ENCODE results near the gene TLX1.

TLX1 gene

DNA sequence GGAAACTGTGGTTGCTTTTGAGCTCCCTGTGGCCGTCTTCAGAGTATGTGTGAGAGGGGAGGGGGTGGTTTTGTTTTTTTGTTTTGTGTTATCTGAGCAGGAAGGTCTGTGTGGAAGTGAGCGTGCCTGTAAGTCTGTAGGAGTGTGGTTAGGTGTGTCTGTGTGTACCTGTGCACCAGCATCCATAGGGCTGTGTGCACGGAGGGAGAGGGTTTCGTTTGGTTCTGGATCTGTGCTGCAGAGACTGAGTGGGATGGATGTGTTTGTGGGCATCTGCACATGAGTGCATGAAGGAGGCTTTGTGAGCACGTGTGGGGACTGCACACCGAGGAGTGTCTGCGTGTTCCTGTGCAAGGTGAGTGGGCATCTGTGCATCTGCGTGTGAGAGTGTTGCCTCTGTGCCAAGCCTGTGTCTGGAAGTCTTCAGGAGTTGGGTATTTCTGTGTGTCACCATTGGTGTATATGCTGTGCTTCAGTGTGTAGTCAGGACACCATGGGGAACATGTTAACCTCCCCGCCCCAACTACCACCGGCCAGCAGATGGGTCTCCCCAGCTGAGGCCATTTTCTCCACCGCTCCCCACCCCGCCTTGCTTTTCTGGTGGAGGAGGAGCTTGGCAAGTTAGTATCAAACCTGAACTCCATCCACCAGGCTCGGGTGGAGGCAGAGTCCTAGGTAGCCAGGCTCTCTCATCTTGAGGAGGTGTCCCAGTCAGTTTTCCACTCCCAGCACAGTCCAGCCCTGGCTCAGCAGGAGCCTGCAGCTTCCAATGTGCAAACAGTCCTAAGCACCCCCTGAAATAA lies 7.1 kb upstream of the TLX1 start:
- Histone ChIP-seq H3K27ac (no peak overlapping the region), H3K4me1 (ENCODE audit: control insufficient read depth in 1 of 2, insufficient read depth in 1 of 2, low read depth in 1 of 2, low read length in 1 of 2) (peaks cover 11 to 12% of the 10 kb centered on the region in 2 experiments), H3K27me3 (peaks cover 100% of the 10 kb centered on the region), H3K36me3 (no peaks in the 10 kb centered on the region), H3K9me3 (no peaks in the 10 kb centered on the region), H3K4me3 (ENCODE audit: low read depth in 1 of 2, low read length in 1 of 2) (no peak overlapping the region)
- TF ChIP-seq, protein P1, sequence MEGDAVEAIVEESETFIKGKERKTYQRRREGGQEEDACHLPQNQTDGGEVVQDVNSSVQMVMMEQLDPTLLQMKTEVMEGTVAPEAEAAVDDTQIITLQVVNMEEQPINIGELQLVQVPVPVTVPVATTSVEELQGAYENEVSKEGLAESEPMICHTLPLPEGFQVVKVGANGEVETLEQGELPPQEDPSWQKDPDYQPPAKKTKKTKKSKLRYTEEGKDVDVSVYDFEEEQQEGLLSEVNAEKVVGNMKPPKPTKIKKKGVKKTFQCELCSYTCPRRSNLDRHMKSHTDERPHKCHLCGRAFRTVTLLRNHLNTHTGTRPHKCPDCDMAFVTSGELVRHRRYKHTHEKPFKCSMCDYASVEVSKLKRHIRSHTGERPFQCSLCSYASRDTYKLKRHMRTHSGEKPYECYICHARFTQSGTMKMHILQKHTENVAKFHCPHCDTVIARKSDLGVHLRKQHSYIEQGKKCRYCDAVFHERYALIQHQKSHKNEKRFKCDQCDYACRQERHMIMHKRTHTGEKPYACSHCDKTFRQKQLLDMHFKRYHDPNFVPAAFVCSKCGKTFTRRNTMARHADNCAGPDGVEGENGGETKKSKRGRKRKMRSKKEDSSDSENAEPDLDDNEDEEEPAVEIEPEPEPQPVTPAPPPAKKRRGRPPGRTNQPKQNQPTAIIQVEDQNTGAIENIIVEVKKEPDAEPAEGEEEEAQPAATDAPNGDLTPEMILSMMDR (IDR thresholded peaks at IDR 0.05): no peak

DNA sequence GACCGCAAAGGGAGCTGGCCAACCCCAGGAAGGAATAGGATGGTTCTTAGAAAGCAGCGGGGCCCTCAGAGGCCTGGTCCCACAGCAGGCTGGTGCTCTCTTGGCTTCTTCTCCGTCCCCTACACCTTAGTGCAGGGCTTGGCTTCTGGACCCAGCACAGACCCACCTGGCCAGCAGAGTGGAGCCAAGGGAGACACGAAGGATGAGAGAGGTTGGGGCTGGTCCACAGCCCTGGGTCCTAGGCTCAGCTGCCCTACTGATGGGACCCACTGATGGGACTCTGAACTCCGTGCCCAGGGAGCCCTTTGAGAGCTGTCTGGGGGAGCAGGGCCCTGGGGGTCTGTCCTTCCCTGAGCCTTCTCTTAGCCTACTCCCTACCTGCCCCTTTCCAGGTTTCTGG lies 6.2 kb upstream of the TLX1 start:
- H3K9me3 ChIP-seq: no peaks in the 10 kb centered on the region
- H3K27me3 ChIP-seq: peaks cover 100% of the 10 kb centered on the region
- no peak overlapping the region for H3K4me3 ChIP-seq (ENCODE audit: low read depth in 1 of 2, low read length in 1 of 2)
- TF ChIP-seq, protein P1 (IDR thresholded peaks at IDR 0.05): no peak
- H3K4me1 ChIP-seq (ENCODE audit: control insufficient read depth in 1 of 2, insufficient read depth in 1 of 2, low read depth in 1 of 2, low read length in 1 of 2): peaks cover 11 to 12% of the 10 kb centered on the region in 2 experiments
- H3K36me3 ChIP-seq: no peaks in the 10 kb centered on the region
- no peak overlapping the region for H3K27ac ChIP-seq

DNA sequence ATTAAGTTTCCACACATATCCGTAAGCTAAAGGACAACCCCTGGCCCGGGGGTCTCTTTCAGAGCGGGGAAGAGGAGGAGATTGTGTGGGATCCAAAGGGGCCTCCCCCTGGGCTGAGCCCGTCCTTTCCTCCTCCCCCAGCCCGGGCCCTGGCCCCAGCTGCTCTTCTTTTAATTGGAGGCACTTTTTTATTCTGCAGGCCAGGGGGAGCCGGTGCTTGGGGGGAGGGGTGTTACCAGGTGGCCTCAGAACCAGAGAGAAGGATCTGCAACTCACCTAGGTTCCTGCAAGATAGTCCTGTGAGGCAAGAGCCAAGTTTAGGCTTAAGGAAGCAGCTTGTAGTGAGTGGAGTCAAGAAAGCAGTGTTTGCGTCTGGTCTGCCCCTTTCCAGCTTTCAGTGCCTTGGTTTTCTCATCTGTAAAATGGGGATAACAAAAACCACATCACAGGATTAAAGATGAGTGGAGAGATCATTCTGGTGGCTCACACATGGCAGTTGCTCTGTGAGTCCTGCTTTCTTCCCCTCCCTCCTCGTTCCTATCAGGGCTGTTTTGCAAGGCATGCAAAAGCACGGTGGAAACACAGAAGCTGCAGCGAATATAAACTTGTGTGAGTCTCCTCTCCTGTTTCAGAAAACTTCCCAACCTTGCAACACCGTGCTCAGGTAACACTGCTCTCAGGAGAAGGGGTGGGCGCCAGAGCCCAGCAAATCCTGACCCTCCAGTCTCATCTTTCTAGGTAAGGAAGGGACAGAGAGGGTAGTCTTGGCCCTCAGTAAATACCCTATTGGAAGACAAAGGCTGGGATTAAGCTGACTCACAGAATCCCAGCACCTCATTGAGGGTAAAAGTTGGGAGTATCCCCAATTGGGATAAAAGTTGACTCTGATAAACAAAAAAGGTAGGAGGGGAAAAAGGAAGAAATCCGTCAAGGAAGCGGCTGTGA lies 4.1 kb upstream of the TLX1 start:
- TF ChIP-seq, protein P1 (IDR thresholded peaks at IDR 0.05): no peak
- Histone ChIP-seq H3K9me3 (no peaks in the 10 kb centered on the region), H3K4me3 (ENCODE audit: low read depth in 1 of 2, low read length in 1 of 2) (no peak overlapping the region), H3K27ac (no peak overlapping the region), H3K27me3 (peaks cover 100% of the 10 kb centered on the region), H3K4me1 (ENCODE audit: control insufficient read depth in 1 of 2, insufficient read depth in 1 of 2, low read depth in 1 of 2, low read length in 1 of 2) (no peaks in the 10 kb centered on the region), H3K36me3 (no peaks in the 10 kb centered on the region)

DNA sequence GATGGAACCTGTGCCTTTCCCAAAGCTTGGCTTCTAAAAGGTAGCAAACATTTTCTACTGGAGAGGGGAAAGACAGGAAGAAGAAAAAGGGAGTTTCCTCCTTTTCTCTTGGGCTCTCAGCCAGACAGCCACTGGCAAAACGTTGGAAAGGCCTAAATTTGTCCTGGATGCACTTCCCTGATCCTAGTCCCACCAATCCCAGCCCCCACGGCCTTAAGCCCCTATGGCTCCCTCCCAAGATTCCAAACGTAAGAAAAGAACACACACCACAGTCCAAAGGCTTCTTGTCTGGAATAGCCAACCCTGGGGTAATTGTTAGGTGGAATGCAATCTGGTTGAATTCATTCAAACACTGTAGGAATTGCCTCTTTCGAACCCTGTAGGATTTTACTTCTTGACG lies 959 bp upstream of the TLX1 start:
- Histone ChIP-seq H3K36me3 (no peaks in the 10 kb centered on the region), H3K27me3 (peaks cover 100% of the 10 kb centered on the region), H3K27ac (no peak overlapping the region), H3K9me3 (no peaks in the 10 kb centered on the region), H3K4me1 (ENCODE audit: control insufficient read depth in 1 of 2, insufficient read depth in 1 of 2, low read depth in 1 of 2, low read length in 1 of 2) (peaks cover 7% of the 10 kb centered on the region in 2 experiments), H3K4me3 (ENCODE audit: low read depth in 1 of 2, low read length in 1 of 2) (no peak overlapping the region)
- TF ChIP-seq, protein P1 (IDR thresholded peaks at IDR 0.05): no peak

DNA sequence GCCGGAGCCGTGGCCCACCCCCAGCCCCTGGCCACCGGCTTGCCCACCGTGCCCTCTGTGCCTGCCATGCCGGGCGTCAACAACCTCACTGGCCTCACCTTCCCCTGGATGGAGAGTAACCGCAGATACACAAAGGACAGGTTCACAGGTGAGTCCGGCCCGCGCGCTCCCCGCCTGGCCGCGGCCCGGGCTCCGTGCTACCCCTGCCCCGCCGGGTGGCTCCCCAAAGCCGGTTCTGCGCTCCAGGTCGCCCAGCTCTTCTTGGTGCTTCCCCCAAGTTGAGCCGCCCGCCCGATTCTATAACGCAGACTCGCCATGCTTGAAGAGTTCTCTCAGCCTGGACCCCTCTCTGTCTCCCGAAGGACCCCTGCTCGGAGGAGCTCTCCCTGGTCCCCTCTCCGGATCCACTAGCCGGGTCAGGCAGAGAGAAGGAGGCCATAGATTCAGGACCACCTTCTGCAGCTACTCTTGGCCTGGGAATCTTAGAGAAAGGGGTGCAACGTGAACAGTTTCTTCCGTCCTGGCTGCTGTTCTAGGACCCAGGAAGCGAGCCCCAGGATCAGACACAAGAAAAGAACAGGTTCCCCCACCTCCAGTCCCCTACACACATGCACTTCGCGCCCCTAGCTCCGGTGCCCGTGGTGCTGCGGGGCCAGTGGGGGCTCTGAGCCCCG lies 999 bp downstream of the TLX1 start:
- Histone ChIP-seq H3K4me3 (ENCODE audit: low read depth in 1 of 2, low read length in 1 of 2) (no peak overlapping the region), H3K27me3 (peaks cover 100% of the 10 kb centered on the region), H3K4me1 (ENCODE audit: control insufficient read depth in 1 of 2, insufficient read depth in 1 of 2, low read depth in 1 of 2, low read length in 1 of 2) (peaks cover 9% of the 10 kb centered on the region in 2 experiments), H3K36me3 (no peaks in the 10 kb centered on the region), H3K9me3 (no peaks in the 10 kb centered on the region), H3K27ac (no peak overlapping the region)
- TF ChIP-seq, protein P1 (IDR thresholded peaks at IDR 0.05): no peak
